Tibial artery (tissue), 4 donors: Measurements from ENCODE around the gene AGR3.

Experiments used
- DNase-seq, 2 donors: peaks; one replicate each; pipeline ENCODE4 v3.0.0-alpha.2; 2019
- H3K27ac ChIP-seq, 2 donors: fragments of 200-600 bp; sonication (generic) in 1 of 2; 1 replicate in 1 of 2; 2 replicates in 1 of 2; pipeline ENCODE4 v1.5.1; 2018 to 2019; ENCODE audit warnings: mild to moderate bottlenecking in 1 of 2
- H3K27me3 ChIP-seq, 2 donors: fragments of 200-600 bp; sonication (generic) in 1 of 2; one replicate each; pipeline versions ENCODE4 v1.5.1 to v1.6.0; 2016 to 2019
- H3K36me3 ChIP-seq, 3 donors: fragments of 200-600 bp; sonication (generic) in 2 of 3; one replicate each; pipeline ENCODE4 v1.5.1; 2016 to 2019; ENCODE audit warnings: mild to moderate bottlenecking in 2 of 3
- H3K4me1 ChIP-seq, 4 donors: fragments of 200-600 bp; sonication (generic) in 2 of 4; 1 replicate in 3 of 4; 2 replicates in 1 of 4; pipeline ENCODE4 v1.5.1; 2016 to 2019
- H3K4me3 ChIP-seq, 2 donors: fragments of 200-600 bp; sonication (generic) in 1 of 2; 1 replicate in 1 of 2; 2 replicates in 1 of 2; pipeline ENCODE4 v1.5.1; 2018 to 2019; ENCODE audit warnings: mild to moderate bottlenecking in 2 of 2
- H3K9me3 ChIP-seq, 3 donors: fragments of 200-600 bp; sonication (generic) in 1 of 3; one replicate each; pipeline ENCODE4 v1.5.1; 2016 to 2019
- CTCF ChIP-seq, 2 experiments: fragments of 200-600 bp in 1 of 2; fragments of 450-650 bp in 1 of 2; IDR thresholded peaks; one replicate each; pipeline ENCODE4 v1.5.1; 2017 to 2019; ENCODE audit warnings: antibody characterized with exemption in 2 of 2, mild to moderate bottlenecking in 1 of 2, moderate library complexity in 1 of 2
- intact Hi-C: fragments of 100-400 bp; cut with DNase I; formaldehyde crosslinking; loops from one replicate; pipeline ENCODE4 v1.15.0; 2023; ENCODE audit warnings: low total_unique reads

AGR3 gene

GRCh38 chr7:16849296-16850148 lies 32.3 kb downstream of the AGR3 start:
- H3K27ac ChIP-seq = no peak overlapping the region
- no peak for TF ChIP-seq CTCF (IDR thresholded peaks at IDR 0.05)
- intact Hi-C loops = no loop called here
- H3K36me3 ChIP-seq = no peaks in the 10 kb centered on the region
- H3K9me3 ChIP-seq = no peaks in the 10 kb centered on the region
- H3K27me3 ChIP-seq = no peaks in the 10 kb centered on the region
- no peaks in the 10 kb centered on the region for H3K4me1 ChIP-seq
- DNase-seq = no peak
- H3K4me3 ChIP-seq = no peak overlapping the region

GRCh38 chr7:16847381-16847860 lies 34.4 kb downstream of the AGR3 start:
- DNase-seq = no peak
- no peaks in the 10 kb centered on the region for H3K36me3 ChIP-seq
- H3K27me3 ChIP-seq = no peaks in the 10 kb centered on the region
- intact Hi-C loops = no loop called here
- H3K27ac ChIP-seq = no peak overlapping the region
- no peak for TF ChIP-seq CTCF (IDR thresholded peaks at IDR 0.05)
- no peaks in the 10 kb centered on the region for H3K9me3 ChIP-seq
- no peaks in the 10 kb centered on the region for H3K4me1 ChIP-seq
- H3K4me3 ChIP-seq = no peak overlapping the region

- Histone ChIP-seq H3K9me3 (no peaks in the 10 kb centered on the region), H3K27ac (no peak overlapping the region), H3K4me3 (no peak overlapping the region), H3K36me3 (no peaks in the 10 kb centered on the region), H3K27me3 (no peaks in the 10 kb centered on the region), H3K4me1 (no peaks in the 10 kb centered on the region)
- no peak for DNase-seq
- TF ChIP-seq CTCF (IDR thresholded peaks at IDR 0.05) = no peak
- intact Hi-C loops = no loop called here
These were observed 35.1 kb downstream of the AGR3 start for GRCh38 chr7:16846601-16847165.

- Histone ChIP-seq H3K4me1 (no peaks in the 10 kb centered on the region), H3K27ac (no peak overlapping the region), H3K27me3 (no peaks in the 10 kb centered on the region), H3K36me3 (no peaks in the 10 kb centered on the region), H3K4me3 (no peak overlapping the region), H3K9me3 (no peaks in the 10 kb centered on the region)
- no peak for DNase-seq
- TF ChIP-seq CTCF (IDR thresholded peaks at IDR 0.05) = no peak
- intact Hi-C loops = no loop called here
These were observed 36.0 kb downstream of the AGR3 start for GRCh38 chr7:16845746-16846145.

GRCh38 chr7:16841681-16842080 lies 40.1 kb downstream of the AGR3 start:
- Histone ChIP-seq H3K36me3 (no peaks in the 10 kb centered on the region), H3K27ac (no peak overlapping the region), H3K4me3 (no peak overlapping the region), H3K27me3 (no peaks in the 10 kb centered on the region), H3K4me1 (no peaks in the 10 kb centered on the region), H3K9me3 (no peaks in the 10 kb centered on the region)
- TF ChIP-seq CTCF (IDR thresholded peaks at IDR 0.05) = no peak
- intact Hi-C loops = no loop called here
- DNase-seq = no peak
